Spleen (tissue), 11 donors: ENCODE data around the gene CHM. TPM values are rescaled to one million over a fixed set of nuclear protein-coding genes. Genes with fewer than 3 reads are reported as not detected.

Experiments used
- DNase-seq: peaks from one replicate; pipeline ENCODE4 v3.0.0-alpha.2; 2020
- H3K27ac ChIP-seq, 8 donors: fragments of 200-600 bp; sonication (generic) in 7 of 8; 1 replicate in 4 of 8; 2 replicates in 4 of 8; pipeline versions ENCODE4 v1.5.0 to v1.8.0; 2016 to 2021; ENCODE audit warnings: inconsistent platforms in 4 of 8, mild to moderate bottlenecking in 4 of 8, moderate library complexity in 1 of 8
- H3K27me3 ChIP-seq, 7 donors: fragments of 200-600 bp; sonication (generic) in 6 of 7; replicated peaks in 1 of 7; 1 replicate in 4 of 7; 2 replicates in 3 of 7; pipeline versions ENCODE4 v1.5.0 to v1.8.0; 2016 to 2021; ENCODE audit warnings: inconsistent platforms in 3 of 7, mild to moderate bottlenecking in 1 of 7
- H3K36me3 ChIP-seq, 6 donors: fragments of 200-600 bp; sonication (generic) in 5 of 6; 1 replicate in 4 of 6; 2 replicates in 2 of 6; pipeline versions ENCODE4 v1.5.0 to v1.8.0; 2016 to 2021; ENCODE audit warnings: inconsistent platforms in 2 of 6
- H3K4me1 ChIP-seq, 6 donors: fragments of 200-600 bp; sonication (generic) in 5 of 6; 1 replicate in 3 of 6; 2 replicates in 3 of 6; pipeline versions ENCODE4 v1.5.0 to v1.8.0; 2016 to 2021; ENCODE audit warnings: inconsistent platforms in 3 of 6
- H3K4me3 ChIP-seq, 8 donors: fragments of 200-600 bp; sonication (generic) in 7 of 8; 1 replicate in 4 of 8; 2 replicates in 4 of 8; pipeline versions ENCODE4 v1.5.0 to v1.8.0; 2016 to 2021; ENCODE audit warnings: inconsistent platforms in 4 of 8, mild to moderate bottlenecking in 4 of 8, moderate library complexity in 2 of 8
- H3K9me3 ChIP-seq, 8 donors: fragments of 200-600 bp; sonication (generic) in 7 of 8; 1 replicate in 4 of 8; 2 replicates in 4 of 8; pipeline versions ENCODE4 v1.5.0 to v1.8.0; 2016 to 2021; ENCODE audit warnings: inconsistent platforms in 4 of 8
- POLR2A ChIP-seq, 3 donors: fragments of 450-650 bp; IDR thresholded peaks; one replicate each; pipeline ENCODE4 v1.5.1; 2017; ENCODE audit warnings: antibody characterized with exemption in 3 of 3, mild to moderate bottlenecking in 1 of 3
- POLR2AphosphoS5 ChIP-seq, 3 donors: sonication (generic); formaldehyde crosslinking; IDR thresholded peaks; one replicate each; pipeline ENCODE4 v1.5.1; 2017; ENCODE audit warnings: antibody characterized with exemption in 3 of 3
- WGBS, 5 donors: extraction: QIAGEN DNeasy Blood & Tissue Kit in 3 of 5; methylation state at CpG; one replicate each; pipeline versions ENCODE4 v1.1.5 to v1.1.7; 2013 to 2018; 5-methylcytosine and 5-hydroxymethylcytosine counted together
- intact Hi-C: fragments of 100-400 bp; cut with DNase I; formaldehyde crosslinking; loops from one replicate; pipeline ENCODE4 v1.15.0; 2023; ENCODE audit warnings: low total_unique reads
- polyA plus RNA-seq, 3 donors: library from polyadenylated mRNA; stranded (reverse); fragments of 200-250 nt; gene quantifications; one replicate each; pipeline ENCODE4 v1.2.1, GENCODE V29; 2013
- total RNA-seq, 7 donors: library from RNA; depleted of rRNA in 3 of 7; stranded (reverse); fragments of >200 nt in 3 of 7; fragmentation: NEBNext Ultra II Directional in 4 of 7; extraction: Animal tissue kit (Norgen Biotek cat#: 25700) in 4 of 7; gene quantifications; one replicate each; pipeline versions ENCODE4 v1.1.0 to v1.2.1, GENCODE V29; 2016 to 2021
- TF ChIP-seq, protein P1 (sequence below), 11 experiments: fragments of 200-600 bp in 7 of 11; fragments of 450-650 bp in 4 of 11; sonication (generic) in 4 of 11; IDR thresholded peaks in 8 of 11; conservative IDR thresholded peaks in 3 of 11; 1 replicate in 7 of 11; 2 replicates in 4 of 11; pipeline versions ENCODE4 v1.4.0 to v1.8.0; 2016 to 2021; ENCODE audit warnings: antibody characterized with exemption in 11 of 11, inconsistent platforms in 4 of 11, mild to moderate bottlenecking in 1 of 11
- donor health status: healthy with polysubstance abuse.
- donor health status: DM: no; HTN: no; CAD: no; lungs with moderate emphysema.
- donor health status: DM: no; HTN: no; CAD: no.
- donor health status: Bipolar disorder and iron deficiency.
- donor health status: healthy.
- donor health status: DM: no; HTN: no; CAD: no.
- donor health status: DM: yes; HTN: yes; CAD: no.

Gene CHM
- total and polyA plus RNA-seq, 10 donors, result 9.3 to 35.3 (median 23.3) TPM

- no peak for DNase-seq
- Histone ChIP-seq H3K4me3 (no peak overlapping the region), H3K36me3 (no peaks in the 10 kb centered on the region), H3K9me3 (no peaks in the 10 kb centered on the region), H3K27me3 (no peaks in the 10 kb centered on the region), H3K4me1 (no peaks in the 10 kb centered on the region), H3K27ac (no peak overlapping the region)
- WGBS, 5 donors, result 73 to 97% (median 94%) methylated on average over 5 of the region's 5 CpGs
- intact Hi-C loops, result no loop called here
- TF ChIP-seq, protein P1, sequence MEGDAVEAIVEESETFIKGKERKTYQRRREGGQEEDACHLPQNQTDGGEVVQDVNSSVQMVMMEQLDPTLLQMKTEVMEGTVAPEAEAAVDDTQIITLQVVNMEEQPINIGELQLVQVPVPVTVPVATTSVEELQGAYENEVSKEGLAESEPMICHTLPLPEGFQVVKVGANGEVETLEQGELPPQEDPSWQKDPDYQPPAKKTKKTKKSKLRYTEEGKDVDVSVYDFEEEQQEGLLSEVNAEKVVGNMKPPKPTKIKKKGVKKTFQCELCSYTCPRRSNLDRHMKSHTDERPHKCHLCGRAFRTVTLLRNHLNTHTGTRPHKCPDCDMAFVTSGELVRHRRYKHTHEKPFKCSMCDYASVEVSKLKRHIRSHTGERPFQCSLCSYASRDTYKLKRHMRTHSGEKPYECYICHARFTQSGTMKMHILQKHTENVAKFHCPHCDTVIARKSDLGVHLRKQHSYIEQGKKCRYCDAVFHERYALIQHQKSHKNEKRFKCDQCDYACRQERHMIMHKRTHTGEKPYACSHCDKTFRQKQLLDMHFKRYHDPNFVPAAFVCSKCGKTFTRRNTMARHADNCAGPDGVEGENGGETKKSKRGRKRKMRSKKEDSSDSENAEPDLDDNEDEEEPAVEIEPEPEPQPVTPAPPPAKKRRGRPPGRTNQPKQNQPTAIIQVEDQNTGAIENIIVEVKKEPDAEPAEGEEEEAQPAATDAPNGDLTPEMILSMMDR (IDR thresholded peaks at IDR 0.05 in 8 of 11, conservative IDR thresholded peaks at IDR 0.05 in 3 of 11), result no peak
- TF ChIP-seq POLR2A (IDR thresholded peaks at IDR 0.05), result no peak
- no peak for TF ChIP-seq POLR2AphosphoS5 (IDR thresholded peaks at IDR 0.05)
Measured at GRCh38 chrX:85903692-85904471, 143.5 kb downstream of the CHM start.

DNA sequence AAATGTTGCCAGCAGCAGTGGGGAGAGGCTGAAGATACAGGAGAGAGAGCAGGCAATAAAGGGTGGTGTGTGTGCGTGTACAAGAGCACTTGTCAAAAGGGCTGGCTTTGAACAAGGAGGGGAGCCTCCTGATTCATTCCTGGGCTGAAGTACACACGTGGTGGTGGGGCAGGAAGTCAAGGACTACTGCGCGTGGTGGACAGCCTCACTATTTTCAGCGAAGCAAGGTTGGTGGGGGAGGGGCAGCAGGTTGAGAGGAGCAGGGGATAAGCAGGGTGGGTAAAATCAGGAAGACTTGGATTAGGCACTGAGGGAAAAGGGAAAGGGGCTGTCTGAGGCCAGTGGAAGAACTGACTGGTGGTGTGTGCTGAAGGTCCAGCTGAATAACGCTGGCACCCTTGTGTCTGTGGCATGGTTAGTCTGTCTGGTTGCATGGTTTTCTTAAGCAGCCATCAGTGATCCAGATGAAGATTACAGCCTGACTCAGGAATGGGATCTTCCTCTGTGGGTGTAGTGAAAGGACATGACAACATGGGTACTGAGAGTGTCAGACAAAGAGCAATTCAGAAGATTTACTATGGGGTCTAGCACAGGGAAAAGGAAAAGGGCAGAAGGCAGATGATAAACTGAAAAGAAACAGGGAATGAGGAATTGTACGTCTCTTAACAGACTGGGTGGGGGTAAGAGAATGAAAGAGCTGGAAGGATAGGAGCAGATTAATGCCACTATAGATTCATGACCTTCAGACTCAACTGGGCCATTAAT is 149.8 kb downstream of the CHM start:
- Histone ChIP-seq H3K9me3 (no peaks in the 10 kb centered on the region), H3K4me1 (no peaks in the 10 kb centered on the region), H3K4me3 (no peak overlapping the region), H3K27ac (no peak overlapping the region), H3K27me3 (no peaks in the 10 kb centered on the region), H3K36me3 (peaks cover 0 to 22% (median 4%) of the 10 kb centered on the region in 6 donors)
- no peak for TF ChIP-seq POLR2A (IDR thresholded peaks at IDR 0.05)
- TF ChIP-seq, protein P1 (IDR thresholded peaks at IDR 0.05 in 8 of 11, conservative IDR thresholded peaks at IDR 0.05 in 3 of 11), result no peak
- no peak for TF ChIP-seq POLR2AphosphoS5 (IDR thresholded peaks at IDR 0.05)
- intact Hi-C loops, result no loop called here
- 68 to 86% (median 84%) methylated on average over 7 of the region's 7 CpGs for WGBS, 5 donors
- no peak for DNase-seq

DNA sequence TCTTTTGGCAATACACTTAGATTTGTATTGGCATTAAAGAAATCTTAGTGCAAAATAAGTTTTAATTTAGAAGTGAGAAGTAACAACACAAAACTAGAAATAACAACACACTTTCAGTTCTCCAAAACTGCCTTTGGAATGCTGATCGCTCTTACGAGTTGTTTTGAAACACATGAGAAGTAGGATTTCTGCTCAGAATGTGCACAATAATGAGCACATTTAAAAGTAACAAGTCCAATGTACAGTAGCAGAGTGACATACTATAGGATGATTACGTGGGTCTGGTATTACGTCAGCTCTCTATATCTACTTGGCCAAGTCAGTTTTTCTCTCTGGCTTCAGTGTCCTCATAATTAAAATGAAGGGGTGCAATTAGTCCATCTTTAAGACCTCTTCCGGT is 164.8 kb downstream of the CHM start:
- no peak overlapping the region for H3K27ac ChIP-seq
- no peak overlapping the region for H3K4me3 ChIP-seq
- peaks cover 0 to 22% (median 6%) of the 10 kb centered on the region in 6 donors for H3K36me3 ChIP-seq
- no peaks in the 10 kb centered on the region for H3K4me1 ChIP-seq
- H3K9me3 ChIP-seq, result no peaks in the 10 kb centered on the region
- intact Hi-C loops, result no loop called here
- H3K27me3 ChIP-seq, result no peaks in the 10 kb centered on the region
- TF ChIP-seq POLR2A (IDR thresholded peaks at IDR 0.05) (no peak), POLR2AphosphoS5 (IDR thresholded peaks at IDR 0.05) (no peak)
- TF ChIP-seq, protein P1 (IDR thresholded peaks at IDR 0.05 in 8 of 11, conservative IDR thresholded peaks at IDR 0.05 in 3 of 11), result no peak
- DNase-seq, result no peak
- 75 to 84% (median 80%) methylated on average over 5 of the region's 5 CpGs for WGBS, 5 donors

DNA sequence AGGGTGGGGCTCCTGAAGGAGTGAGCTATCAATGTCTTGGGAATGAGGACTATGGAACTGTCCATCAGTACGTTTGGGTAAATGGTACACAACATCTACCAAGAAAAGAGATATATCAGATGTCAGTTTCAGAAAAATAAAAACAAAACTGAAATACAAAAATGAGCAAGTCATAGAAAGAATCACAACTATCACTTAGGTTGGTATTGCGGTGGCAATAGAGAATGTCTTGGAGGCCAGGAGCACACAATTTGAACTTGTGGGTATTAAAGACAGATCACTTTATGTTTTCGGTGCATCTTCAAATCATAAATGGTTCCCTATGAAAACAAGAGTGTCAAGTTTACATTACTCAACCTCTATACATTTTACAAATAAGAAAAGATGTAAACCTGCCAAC is 176.8 kb downstream of the CHM start:
- H3K36me3 ChIP-seq, result peaks cover 2 to 80% (median 16%) of the 10 kb centered on the region in 6 donors
- no peak for DNase-seq
- no peak overlapping the region for H3K27ac ChIP-seq
- H3K4me1 ChIP-seq, result no peaks in the 10 kb centered on the region
- no peak for TF ChIP-seq POLR2A (IDR thresholded peaks at IDR 0.05)
- TF ChIP-seq, protein P1 (IDR thresholded peaks at IDR 0.05 in 8 of 11, conservative IDR thresholded peaks at IDR 0.05 in 3 of 11), result no peak
- TF ChIP-seq POLR2AphosphoS5 (IDR thresholded peaks at IDR 0.05), result no peak
- no peak overlapping the region for H3K4me3 ChIP-seq
- WGBS, 5 donors, result 76 to 98% (median 88%) methylated on average over 3 of the region's 3 CpGs
- H3K27me3 ChIP-seq, result no peaks in the 10 kb centered on the region
- intact Hi-C loops, result no loop called here
- peaks cover 0 to 14% (median 8%) of the 10 kb centered on the region in 8 donors for H3K9me3 ChIP-seq
